ENCODE data around the gene RASGRP2. TPM values are rescaled to one million over a fixed set of nuclear protein-coding genes. Genes with fewer than 3 reads are reported as not detected.

Gene RASGRP2
- total and polyA plus RNA-seq, 2 of the 8 experiments (the other 6 are each of a cell fraction or from before 2014, with no cell fraction given): 40.6 to 45.7 TPM

DNA sequence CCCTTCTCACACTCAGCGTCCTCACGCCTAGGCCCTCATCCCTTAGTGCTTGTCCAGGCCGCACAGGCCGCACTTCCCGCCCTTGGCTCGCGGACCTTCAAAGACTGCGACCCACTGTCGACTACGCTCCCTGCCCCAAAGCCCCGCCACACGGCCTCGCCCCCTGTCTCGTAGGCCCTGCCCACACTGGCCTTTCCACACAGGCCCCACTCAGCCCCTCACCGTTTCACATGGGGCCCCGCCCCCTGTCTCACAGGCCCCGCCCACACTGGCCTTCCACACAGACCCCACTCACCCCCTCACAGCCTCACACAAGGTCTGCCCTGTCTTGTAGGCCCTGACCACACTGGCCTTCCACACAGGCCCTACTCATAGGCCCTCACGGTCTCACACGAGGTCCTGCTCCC lies 32.0 kb downstream of the RASGRP2 start:
- H3K18ac ChIP-seq (ENCODE audit: extremely low read depth, low read length): peak overlapping the region; percentile 92
- H3K23ac ChIP-seq (ENCODE audit: insufficient read length): no peak overlapping the region
- no peak overlapping the region for H3K56ac ChIP-seq (replicated peaks; ENCODE audit: insufficient read length, low read depth, low read length)
- H3K4ac ChIP-seq (replicated peaks; ENCODE audit: insufficient read length, low read depth, low read length): no peak overlapping the region
- H2BK15ac ChIP-seq (ENCODE audit: low read length): peak overlapping the region; percentile 99
- H2BK5ac ChIP-seq (ENCODE audit: low read depth, low read length): peak overlapping the region; percentile 20; the same call in 1 of the 2 replicates
- peaks cover 12 to 28% (median 20%) of the 10 kb centered on the region in 4 experiments for H3K4me1 ChIP-seq (replicated peaks in 1 of 4; ENCODE audit: control insufficient read depth in 3 of 4, insufficient read depth in 4 of 4, low read length in 3 of 4)
- no peak overlapping the region for H3K14ac ChIP-seq (ENCODE audit: insufficient read length)
- peaks cover 0 to 3% (median 0%) of the 10 kb centered on the region in 4 experiments; a peak in 1 of 8 replicates for H3K36me3 ChIP-seq (ENCODE audit: control insufficient read depth in 2 of 4, insufficient read depth in 4 of 4, low read length in 3 of 4)
- ChIA-PET POLR2A (ENCODE audit: partially characterized antibody) (no interaction called here), CTCF (ENCODE audit: partially characterized antibody) (no interaction called here)
- DNase-seq (ENCODE audit: low read depth in 1 of 2, low spot score in 2 of 2) (no peak), FAIRE-seq (no peak)
- H4K5ac ChIP-seq (ENCODE audit: insufficient read length, low read depth, low read length): peak overlapping the region; percentile 23
- H3K23me2 ChIP-seq (ENCODE audit: low read depth, low read length): peaks cover 12% of the 10 kb centered on the region; the same call in 1 of the 2 replicates
- no peak overlapping the region for H2AFZ ChIP-seq (ENCODE audit: low read length)
- H2AK5ac ChIP-seq (ENCODE audit: low read depth, low read length): peak overlapping the region; percentile 67; the same call in 1 of the 2 replicates
- H3K9me3 ChIP-seq (ENCODE audit: insufficient read depth in 2 of 2, low read depth in 1 of 2, low read length in 1 of 2): no peaks in the 10 kb centered on the region
- H2BK120ac ChIP-seq (replicated peaks; ENCODE audit: low read depth, low read length): no peak overlapping the region
- TF ChIP-seq E2F6 (IDR thresholded peaks at IDR 0.05): peak; percentile 97
- TF ChIP-seq MAX (IDR thresholded peaks at IDR 0.05): peak; percentile 85
- no peak for TF ChIP-seq KDM5A (IDR thresholded peaks at IDR 0.05; ENCODE audit: low read length)
- WGBS, 2 experiments (ENCODE audit: extremely low coverage in 1 of 2, insufficient coverage in 1 of 2, insufficient read length in 1 of 2, insufficient replicate concordance in 2 of 2, low coverage in 1 of 2, low lambda C conversion rate in 2 of 2, missing lambda C conversion rate in 1 of 2): 47% methylated on average over 7 of the region's 19 CpGs; no CpG with 5 or more reads in 1 of the 2 experiments
- H2BK12ac ChIP-seq (ENCODE audit: low read depth, low read length): peak overlapping the region; percentile 45; the same call in 1 of the 2 replicates
- H4K91ac ChIP-seq (replicated peaks; ENCODE audit: insufficient read length, low read length): no peak overlapping the region
- no peak overlapping the region for H3K27ac ChIP-seq (ENCODE audit: low read depth, low read length)
- H4K8ac ChIP-seq (ENCODE audit: extremely low read depth, insufficient read depth, low read length): no peak overlapping the region
- H3K9ac ChIP-seq (replicated peaks in 1 of 4; ENCODE audit: extremely low read depth in 1 of 4, low read depth in 3 of 4, low read length in 3 of 4): no peak overlapping the region
- H3K79me2 ChIP-seq (ENCODE audit: control insufficient read depth in 1 of 2, insufficient read depth in 2 of 2, low read length in 2 of 2): no peaks in the 10 kb centered on the region
- peaks cover 12 to 49% (median 33%) of the 10 kb centered on the region in 4 experiments for H3K27me3 ChIP-seq (replicated peaks in 1 of 4; ENCODE audit: control insufficient read depth in 3 of 4, extremely low read depth in 1 of 4, insufficient read depth in 3 of 4, low read length in 3 of 4)
- peak overlapping the region in 3 of 4 experiments; percentile 20 to 55 (median 29); a peak in 4 of 8 replicates for H3K4me3 ChIP-seq (ENCODE audit: extremely low read depth in 1 of 4, insufficient read depth in 2 of 4, low read depth in 3 of 4, low read length in 4 of 4)
- H2BK20ac ChIP-seq (ENCODE audit: low read length): peak overlapping the region; percentile 72; the same call in 1 of the 2 replicates
- H4K20me1 ChIP-seq (replicated peaks in 1 of 2; ENCODE audit: control insufficient read depth in 1 of 2, insufficient read depth in 2 of 2, low read length in 2 of 2): peaks cover 2 to 4% of the 10 kb centered on the region in 2 experiments
- H3K4me2 ChIP-seq (ENCODE audit: insufficient read depth in 1 of 2, low read depth in 2 of 2, low read length in 2 of 2): peak overlapping the region; percentile 66 to 80
- H3K79me1 ChIP-seq (ENCODE audit: low read depth, low read length): no peaks in the 10 kb centered on the region; the same call in 1 of the 2 replicates
